Glomerular endothelial cell (primary cell): ENCODE results near the gene KRT73. TPM values are rescaled to one million over a fixed set of nuclear protein-coding genes. Genes with fewer than 3 reads are reported as not detected.

Experiments
- DNase-seq: peaks from one replicate; pipeline ENCODE4 v3.0.0-alpha.2; 2011; ENCODE audit warnings: low read depth, low spot score; ENCODE audit errors: extremely low read depth
- total RNA-seq: library from RNA; depleted of rRNA; stranded (reverse); fragments of >200 nt; gene quantifications from 2 replicates; pipeline ENCODE4 v1.2.3, GENCODE V29; 2015

KRT73 gene
- not detected in 2 replicates for total RNA-seq

DNA sequence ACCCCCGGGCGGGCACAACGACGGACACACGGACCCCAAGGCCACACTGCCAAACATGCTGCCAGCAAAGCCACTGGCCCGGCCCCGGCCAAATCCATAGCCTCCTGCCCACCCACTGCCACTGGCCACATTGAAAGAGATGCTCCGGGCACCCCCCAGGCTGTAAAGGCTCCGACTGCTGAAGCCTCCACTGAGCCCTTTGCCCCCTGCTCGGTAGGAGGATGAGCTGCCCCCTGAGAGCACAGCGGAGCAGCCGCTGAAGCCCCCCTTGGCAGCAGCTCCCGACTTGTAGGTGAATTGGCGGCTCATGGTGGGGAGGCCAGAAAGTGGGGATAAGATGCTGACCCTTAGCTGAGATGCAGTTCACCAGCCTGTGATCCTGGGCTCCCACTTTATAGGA, at the start of gene KRT73:
TSS of gene KRT73 (minus strand) at position 344 of the 400 bp plus-strand sequence. CDS start at position 309, 35 bp downstream.
- DNase-seq, result no peak

DNA sequence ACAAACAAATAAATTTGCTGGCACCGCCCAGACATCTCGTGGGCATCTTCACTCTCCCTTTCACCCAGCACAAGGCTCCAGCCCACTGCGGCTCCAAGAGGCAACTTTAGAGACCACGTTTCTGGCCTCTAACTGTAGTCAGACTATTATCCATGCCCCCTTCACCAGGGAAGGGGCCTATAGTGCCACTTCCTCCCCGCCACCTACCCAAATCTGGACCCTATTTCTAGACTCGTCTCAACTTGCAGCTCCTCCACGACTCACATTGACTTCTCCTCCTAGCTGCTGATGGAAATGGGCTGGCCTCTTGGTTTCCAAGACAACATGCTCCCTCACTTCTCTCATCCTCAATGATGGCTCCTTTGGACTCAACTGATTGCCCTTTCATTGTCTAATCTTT, 49.6 kb upstream of the KRT73 start:
- DNase-seq, result no peak

DNA sequence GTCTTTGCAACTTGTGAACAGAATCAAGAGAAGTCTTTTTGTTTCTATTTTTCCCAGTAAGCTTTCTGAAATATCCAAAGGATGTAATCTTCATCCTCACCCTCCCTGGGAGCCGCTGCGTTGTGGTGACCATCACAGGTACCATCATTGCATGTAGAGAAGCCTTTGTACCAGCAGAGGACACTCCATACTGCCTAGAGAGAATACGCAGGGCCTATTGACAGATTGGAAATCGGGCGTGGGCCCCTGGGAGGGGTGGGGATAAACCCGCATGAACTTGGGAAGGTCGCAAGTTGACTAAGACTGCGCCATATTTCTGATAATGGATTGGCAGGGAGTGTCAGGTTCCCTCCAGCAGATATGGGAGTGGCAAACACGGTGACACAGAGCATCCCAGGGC, 49.1 kb upstream of the KRT73 start:
- DNase-seq, result no peak

DNA sequence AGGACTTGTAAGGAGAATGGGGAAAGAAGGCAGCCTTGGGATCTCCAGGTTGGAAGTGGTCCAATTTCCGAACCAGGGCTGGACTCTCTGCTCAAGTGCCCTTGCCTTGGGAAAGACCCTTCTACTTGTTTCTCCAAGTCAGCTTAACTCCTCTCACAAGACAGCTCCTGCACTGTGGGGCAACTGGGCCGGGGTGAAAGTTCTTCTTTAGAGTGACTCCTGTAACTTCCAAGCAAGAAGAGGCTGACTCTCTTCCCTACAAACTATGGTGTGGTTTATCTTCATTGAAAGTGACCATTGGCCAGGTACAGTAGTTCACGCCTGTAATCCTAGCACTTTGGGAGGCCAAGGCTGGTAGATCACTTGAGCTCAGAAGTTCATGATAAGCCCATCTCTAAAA, 48.1 kb upstream of the KRT73 start:
- no peak for DNase-seq

DNA sequence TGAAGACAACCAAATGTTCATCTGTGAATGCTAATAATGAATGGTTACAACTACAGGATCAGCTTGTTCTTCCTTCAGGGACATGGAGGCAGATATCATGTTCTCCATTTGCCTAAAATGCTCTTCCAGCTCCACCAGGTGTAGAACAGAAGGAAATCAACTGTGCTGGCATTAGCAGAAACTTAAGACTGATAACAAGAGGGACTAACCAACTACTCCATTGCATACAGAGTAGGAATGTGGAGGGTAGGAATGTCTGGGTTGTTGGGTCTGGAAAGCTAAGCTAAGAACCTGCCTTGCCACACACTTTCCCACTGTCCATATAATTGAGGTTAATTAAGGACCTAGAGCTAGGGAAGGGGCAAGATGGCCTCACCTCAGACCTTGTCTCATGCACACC, 45.1 kb upstream of the KRT73 start:
- no peak for DNase-seq

DNA sequence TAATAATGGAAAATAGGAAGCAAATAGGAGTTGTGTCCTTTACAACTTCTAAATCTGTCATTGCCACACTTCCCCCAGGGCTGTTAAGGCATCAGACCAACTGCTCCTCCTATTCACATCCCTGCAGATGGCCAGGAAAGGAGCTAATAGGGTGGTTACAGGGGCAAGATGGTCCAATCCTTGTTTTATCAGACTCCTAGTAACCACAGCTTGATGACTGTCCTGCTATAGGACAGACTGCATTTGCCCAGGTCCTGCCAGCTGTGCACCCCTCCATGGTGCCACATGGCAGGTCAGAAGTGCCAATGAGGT, 44.5 kb upstream of the KRT73 start:
- no peak for DNase-seq

DNA sequence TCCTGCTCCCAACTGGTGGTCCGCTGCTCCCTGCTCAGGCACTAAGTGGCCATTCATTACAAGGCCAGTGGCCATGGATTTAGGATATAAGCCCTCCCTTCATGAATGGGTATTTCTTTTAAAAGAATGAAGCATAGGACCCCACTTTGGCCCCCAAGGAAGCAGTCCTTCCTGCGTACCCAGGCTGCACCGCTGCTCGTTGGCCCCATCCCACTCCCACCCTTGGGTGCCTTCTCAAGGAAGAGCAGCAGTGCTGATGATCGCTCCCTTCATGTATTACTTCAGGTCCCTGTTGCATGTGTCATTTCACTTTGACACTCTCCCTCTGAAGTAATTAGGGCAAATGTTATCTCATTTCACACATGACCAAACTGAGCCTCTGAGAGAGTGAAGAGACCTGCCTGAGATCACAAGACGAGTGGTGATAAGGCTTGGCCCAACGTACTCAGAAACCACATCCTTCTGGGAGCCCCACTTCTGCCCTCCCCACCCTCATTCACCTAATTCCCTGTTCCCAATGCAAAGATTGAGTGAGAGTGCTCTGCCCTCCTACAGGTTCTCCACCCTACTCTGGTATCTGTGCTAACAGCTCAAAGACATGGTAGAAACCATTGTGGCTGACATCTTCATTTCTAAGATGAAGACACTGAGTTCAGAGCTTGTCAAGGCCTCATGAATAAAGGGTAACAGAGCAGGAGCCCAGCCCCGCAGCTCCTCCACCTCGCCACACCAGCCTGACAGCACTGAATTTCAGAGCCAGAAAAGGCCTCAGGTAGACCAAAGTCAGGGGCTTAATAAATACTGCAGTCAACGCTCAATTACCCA, 43.9 kb upstream of the KRT73 start:
- DNase-seq, result no peak

DNA sequence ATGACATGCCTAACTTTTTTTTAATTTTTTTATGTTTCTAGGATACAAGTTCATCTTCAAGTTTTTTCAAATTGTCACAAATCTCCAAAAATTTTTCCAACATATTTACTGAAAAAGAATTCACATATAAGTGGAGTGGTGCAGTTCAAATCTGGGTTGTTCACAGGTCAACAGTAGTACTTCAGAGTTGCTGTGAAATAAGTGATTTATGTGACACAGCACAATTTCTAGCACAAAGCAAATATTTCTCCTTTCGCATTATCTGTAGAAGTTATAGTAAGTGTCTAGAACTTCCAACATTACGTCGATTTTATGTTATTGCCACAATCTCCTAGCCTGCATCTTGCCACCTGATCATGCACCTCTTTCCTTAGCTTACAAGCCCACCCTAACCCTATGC, 43.3 kb upstream of the KRT73 start:
- no peak for DNase-seq

DNA sequence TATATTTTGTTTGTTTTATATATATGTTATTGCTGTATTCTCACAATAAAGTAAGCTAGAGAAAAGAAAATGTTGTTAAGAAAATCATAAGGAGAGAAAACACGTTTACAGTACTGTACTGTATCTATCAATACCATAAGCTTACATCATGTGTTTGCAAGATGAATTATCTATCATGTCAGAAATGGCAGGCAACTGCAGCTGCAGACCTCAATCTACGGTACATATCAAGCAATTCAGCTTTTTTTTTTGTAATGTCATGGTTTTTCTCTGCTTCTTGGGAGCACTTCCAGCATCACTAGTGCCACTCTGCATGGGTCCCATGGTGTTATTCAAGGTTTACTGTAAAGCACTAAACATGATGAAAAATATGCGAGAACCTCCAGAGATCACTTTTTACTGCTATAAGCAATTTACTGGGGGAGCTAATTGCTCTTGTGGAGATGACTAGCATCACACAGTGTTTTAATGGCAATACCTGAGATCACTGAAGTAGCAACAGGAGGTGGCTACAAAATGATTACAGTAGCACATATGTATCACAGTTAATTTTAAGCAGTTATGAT, 42.7 kb upstream of the KRT73 start:
- DNase-seq, result no peak

DNA sequence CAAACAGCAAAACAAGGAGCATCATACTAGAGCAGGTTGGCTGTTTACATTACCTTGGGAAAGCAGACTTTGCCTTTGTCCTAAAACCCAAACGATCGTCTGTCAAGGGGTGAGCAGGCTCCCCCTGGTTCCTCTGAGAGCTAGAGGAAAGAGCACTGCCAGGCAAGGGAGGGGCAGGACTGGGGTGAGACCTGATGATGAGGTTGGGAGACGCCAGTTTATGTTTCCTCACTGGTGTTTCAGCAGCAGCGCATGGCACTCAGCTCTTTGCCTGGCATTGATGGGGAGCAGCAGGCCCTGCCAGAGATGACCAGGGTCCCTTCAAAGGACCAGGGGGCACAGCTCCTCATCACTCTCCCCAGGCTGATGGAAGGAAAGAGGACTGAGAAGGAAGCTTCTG, 41.6 kb upstream of the KRT73 start:
- DNase-seq, result no peak

DNA sequence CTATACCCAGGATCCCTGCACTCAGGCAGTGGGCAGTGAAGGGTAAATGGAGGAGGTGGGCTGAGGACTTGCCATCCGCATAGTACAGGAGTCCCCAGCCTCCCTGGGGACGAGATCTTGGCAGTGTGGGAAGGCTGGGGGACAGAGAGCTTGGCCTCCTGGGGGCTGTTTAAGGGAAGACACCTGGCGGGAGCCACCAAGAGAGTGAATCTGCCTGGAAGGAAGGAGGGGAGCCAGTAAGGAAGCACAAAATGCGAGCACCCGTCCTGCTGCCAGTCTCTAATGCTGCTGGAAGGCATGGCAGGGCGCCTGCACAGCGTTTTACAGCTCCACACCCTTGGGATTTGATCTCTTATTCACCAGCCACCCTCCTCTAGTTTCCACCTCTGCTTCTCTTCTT, 41.0 kb upstream of the KRT73 start:
- no peak for DNase-seq

DNA sequence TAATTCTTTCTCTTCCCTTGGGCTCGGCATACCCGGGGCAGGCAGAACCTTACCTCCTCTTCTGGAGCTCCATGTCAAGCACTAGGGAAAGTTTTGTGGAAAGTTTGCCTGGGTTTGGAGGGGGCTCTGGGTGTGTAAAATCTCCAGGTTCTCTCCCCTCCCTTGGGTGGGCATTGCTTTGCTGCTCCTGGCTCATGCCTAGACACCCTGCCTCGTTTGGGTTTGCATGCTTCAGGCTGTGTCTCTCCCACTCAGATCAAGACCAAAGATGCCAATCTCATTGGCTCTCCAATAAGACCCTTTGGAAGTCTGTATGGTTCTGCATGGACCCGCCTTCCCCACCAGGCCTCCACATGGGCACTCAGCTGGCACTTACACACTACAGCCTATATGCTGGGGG, 39.8 kb upstream of the KRT73 start:
- no peak for DNase-seq

DNA sequence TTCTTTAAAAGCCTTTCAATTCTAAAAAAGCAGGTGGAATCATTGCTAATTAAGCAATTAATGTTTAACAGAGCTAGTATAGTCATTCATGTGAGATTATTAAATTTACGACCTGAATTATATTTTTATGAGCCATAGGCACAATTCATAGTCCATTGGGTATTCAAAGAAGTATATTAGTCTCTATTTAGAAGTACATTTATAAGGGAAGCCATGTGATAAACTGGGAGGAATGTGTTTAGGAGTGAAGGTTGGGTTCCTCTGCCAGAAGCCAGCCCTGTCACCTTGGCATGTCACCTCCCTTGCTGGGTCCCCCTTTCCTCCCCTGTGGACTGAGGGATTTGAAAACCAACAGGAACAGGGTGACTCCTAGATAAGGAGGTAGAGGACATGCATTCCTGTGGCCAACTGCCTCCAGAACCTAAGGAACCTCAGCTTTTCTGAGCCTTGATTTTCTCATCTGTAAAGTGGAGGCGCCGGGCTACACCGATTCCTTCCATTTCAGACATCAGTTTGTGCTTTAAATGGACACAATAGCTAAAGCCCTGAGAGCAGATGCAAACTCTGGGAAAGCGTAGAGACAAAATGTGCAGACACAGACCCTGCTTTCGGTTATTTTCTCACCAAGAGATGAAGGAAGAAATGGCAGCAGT, 39.0 kb upstream of the KRT73 start:
- no peak for DNase-seq

DNA sequence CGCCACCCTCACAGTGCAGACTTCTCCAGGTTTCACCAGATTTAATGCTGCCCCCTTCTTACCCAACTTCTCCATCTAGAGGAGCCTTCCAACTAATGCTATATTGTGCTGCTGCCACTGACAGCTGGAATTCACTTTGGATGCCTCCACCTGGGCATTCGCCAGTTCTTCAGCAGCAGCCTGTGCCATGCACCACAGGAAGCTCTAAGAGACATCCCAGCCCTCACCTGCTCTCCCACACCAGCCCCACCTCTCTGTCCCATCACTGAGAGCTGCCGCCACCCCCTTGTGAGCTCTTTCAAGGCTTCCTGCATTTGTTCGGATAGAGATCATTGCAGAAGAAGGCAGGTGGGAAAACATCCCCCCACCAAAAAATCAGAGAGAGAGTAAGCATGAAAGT, 38.3 kb upstream of the KRT73 start:
- DNase-seq, result no peak

DNA sequence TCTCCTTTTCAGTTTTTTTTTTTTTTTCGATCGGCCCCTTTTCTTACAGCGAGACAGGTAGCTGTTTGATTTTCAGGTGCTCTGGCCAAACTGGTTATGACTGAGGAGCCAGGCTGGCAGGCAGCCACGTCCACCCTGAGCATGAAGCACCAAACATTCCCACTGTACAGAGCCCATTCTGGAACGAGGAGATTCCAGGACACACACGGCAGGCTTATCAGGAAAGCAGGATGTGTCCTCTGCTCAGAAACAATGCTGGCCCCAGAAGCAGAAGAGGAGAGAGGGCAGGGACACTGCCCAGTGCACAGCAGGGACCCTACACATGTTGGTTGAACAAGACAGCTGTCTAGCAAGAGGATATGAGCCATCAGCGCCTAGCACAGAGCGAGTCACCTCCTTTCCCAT, 37.4 kb upstream of the KRT73 start:
- DNase-seq, result no peak

DNA sequence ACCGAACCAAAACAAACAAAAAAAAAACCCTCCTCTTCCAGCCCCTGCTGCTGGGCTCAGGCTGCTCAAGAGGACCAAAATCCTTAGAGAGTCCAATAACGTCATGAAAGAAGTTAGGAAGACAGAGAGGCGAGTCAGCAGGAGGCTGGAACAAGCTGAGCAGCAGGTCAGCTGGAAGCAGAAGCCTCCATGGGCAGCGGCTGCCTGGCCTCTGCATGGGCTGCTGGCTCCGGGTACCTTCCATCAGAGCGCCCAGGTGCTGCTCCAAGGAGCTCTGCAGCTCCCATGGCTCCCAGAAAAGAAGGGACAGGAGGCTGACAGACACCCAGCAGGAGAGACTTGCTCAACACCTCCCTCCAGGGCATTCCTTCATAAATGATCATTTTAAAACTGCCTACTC, 36.9 kb upstream of the KRT73 start:
- DNase-seq, result no peak

DNA sequence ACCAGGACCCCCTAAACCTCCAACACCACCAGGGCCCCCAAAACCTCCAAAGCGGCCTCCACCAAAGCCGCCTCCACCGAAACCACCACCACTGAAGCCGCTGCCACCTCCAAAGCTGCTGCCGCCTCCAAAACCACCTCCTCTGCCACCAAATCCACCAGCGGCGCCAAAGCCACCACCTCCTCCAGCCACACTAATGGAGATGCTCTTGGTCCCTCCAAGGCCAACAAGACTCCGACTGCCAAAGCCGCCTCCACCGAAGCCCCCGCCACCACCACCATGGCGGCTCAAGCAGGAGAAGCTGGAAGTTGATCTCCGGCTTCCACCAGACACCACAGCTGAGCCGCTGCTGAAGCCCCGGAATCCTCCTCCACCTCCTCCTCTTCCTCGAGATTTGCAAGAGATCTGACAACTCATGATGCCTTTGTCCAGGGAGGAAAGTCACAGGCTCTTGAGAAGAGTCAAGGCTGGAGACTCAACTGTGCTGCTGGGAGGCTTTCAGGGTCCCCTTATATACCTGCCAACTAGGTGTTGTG, 33.4 kb upstream of the KRT73 start, which contains the start of gene KRT2:
TSS of gene KRT2 (minus strand) at position 486 of the 536 bp plus-strand sequence. CDS start at position 417, 69 bp downstream.
- no peak for DNase-seq

DNA sequence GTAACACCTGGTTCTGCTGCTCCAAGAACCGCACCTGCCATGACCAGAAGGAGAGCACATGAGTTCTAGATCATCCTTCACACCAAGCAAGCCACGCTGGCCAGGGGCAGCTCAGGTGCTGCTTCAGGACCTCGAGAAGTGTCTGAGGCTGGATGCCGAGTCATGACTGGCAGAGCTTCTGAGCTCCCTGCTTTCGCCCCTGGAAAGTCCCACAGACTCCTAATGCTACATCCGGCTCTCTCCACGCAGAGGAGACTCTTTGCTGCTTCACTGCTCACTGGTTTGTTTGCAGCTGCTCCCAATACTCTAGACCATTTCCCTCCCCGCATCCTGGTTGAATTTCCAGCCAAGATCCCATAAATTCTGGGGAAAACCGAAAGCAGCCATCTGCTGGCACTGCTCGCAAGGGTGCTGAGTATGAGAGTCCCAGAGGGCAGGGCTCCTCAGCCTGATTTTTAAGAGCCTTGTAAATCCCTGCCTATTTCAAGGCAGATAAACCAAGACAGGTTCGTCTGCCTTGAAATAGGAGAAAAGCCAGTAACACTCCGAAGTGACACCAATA, 32.2 kb upstream of the KRT73 start:
- no peak for DNase-seq

DNA sequence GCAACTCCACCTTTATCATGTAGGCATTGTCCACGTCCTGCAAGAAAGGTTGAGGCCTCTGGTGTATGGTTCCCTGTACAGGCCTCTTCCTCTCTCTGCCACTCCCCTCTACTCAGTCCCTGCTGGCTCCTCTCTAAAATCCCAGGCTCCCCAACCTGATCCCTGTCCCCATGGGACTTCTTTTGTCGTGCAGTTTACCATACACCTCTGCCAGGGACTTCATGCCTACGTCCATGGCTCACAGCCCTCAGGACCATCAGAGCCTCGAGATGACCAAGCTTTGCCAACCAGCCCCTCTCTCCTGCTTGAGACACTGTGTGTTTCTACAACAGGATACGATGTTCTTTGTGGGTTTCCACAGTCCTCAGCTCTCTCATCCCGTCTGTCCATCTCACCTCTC, 30.7 kb upstream of the KRT73 start:
- DNase-seq, result no peak

DNA sequence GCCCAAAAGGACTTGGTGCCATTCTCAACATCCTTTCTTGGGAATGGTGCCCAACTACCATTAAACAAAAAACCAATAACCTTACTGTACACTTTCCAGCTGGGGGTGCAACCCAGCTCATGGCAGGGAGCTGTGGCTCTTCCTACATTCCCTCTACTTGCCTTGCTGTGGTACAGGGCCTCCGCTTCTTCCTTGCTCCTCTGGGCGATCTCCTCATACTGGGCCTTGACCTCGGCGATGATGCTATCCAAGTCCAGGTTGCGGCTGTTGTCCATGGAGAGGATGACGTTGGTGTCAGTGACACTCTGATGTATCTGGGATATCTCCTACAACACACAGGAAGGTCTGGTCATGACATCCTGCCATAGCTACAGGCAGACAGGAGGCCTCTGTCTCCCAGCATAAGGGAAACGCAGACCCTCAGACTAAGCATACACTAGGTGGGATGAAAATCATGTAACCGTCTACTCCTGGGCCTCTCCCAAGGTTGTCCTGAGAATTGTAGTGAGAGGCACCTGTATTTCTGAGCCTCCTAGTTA, 29.7 kb upstream of the KRT73 start:
- no peak for DNase-seq

DNA sequence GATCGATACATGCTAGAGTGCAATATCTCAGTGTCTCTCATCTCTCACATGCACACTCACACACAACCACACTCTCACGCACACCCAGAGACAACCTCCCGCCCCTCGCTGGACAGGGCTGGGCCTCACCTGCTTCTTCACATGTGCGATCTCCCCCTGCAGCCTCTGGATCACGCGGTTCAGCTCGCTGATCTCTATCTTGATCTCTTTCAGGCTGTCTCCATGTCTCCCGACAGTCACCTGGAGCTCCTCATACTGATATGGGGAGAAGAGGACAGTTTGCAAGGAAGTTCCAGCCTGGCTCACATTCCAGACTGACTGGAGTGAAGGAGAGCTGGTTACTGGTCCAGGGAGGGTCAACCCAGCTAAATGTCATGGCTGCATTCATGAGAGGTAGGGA, 29.2 kb upstream of the KRT73 start:
- DNase-seq, result no peak
